Epithelial cell of prostate (primary cell): ENCODE measurements around the gene UAP1.

ENCODE experiments used
- DNase-seq: peaks from one replicate; pipeline ENCODE4 v3.0.0-alpha.2; 2011; ENCODE audit warnings: low read depth, low spot score
- H3K27ac ChIP-seq: fragments of 450-650 bp; 2 replicates; pipeline ENCODE4 v1.5.1; 2017; ENCODE audit warnings: mild to moderate bottlenecking

UAP1 gene

DNA sequence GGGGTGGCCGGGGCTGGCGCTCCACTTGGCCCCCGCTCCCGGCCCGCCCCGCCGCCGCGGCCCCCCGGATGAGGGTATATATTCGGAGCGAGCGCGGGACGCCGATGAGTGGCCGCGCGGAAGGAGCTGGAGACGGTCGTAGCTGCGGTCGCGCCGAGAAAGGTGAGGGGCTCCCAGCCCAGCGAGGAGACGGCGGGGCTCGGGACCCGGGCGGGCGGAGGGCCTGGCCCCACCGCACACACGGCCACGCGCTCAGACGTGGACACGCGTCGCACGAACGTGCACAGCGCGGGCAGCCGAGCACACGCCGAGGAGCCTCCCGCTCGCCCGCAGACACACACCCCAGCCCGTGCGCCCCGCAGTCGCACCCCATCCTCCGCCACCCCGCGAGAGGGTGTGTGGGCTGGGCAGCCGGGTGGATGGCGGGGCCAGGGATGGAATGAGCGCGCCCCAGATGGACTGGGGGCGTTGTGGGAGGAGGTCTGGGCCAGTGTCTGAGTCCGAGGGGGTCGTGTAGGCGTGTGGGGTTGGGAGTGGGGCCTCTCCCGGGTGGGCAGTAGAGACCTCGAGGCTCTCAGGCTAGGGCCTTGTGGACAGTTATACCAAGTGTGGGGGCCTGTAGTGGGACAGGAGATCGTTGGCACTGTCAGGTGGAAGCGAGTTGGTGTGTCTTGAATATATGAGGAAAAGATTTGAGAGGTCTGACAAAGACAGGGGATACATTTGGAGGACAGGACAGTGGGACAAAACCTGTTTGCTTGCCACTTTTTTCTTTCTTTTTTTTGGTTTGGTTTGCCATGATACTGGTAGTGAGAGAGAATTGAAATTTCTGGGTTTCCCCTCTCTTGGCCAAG, at the start of gene UAP1:
Gene UAP1 (plus strand): TSS at position 107 of the 854 bp plus-strand sequence. CDS start 4,347 bp downstream, outside the sequence.
- H3K27ac ChIP-seq = peak within 1 kb of the TSS; percentile 91
- DNase-seq = no peak

DNA sequence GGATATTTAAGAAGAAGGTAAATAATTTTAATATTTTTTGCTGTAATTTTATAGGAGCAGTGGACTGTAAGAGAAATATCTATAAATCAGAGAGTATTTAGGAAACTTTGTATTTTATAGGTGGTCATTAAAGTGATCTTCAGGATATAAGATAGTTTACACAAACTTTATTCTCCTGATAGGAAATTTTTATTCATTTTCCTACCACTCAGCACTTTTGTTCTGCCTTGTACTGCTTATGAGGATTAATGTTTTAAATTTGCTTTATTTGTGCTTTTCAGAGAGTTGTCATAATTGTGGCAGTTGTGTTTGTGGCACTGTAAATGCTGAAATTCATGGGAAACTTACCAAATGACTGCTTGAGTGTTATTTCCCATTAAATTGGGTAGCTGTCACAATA, 34.2 kb upstream of the UAP1 start:
- DNase-seq = no peak
- H3K27ac ChIP-seq = no peak overlapping the region

DNA sequence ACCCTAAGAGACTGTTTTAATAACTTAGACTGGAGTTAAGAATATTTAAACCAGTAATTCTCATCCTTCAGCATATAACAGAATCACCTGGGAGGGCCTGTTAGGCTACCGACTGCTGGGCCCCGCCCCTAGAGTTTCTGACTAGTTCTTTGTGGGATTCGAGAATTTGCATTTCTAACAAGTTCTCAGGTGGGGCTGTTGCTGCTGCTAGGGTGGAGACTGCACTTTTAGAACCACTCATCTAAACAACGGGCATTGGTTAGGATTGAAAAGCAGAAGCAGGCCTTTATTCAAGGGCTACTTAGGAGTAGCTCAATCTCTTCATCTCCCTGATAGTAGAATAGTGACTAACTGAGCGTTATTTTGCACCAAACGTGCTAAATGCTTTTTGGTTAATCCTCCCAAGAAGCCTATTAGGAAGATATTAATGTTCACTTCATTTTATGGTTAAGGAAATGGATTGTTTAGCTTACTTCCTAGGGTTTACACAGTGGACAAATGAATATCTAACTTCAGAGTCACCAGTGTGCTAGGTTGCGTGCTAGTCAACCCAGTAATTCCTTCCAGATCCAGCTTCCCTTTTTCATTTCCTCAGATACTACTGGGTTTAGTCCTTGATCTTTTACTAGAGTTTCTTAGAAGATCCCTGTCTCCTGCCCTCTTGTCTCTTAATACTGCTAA, 31.1 kb upstream of the UAP1 start:
- DNase-seq = no peak

DNA sequence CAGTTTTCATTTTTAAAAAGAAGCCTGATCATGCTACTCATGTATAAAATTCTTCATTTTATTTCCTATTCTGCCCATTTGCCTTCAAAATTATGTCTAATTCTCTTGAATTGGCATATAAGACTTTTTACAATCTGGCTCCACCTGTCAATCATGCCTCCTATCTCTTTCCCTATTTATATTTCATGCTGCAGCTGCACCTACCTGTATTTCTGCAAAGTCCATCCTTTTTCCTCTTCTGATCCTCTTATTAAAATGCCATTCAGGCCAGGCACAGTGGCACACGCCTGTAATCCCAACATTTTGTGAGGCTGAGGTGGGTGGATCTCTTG, 30.6 kb upstream of the UAP1 start:
- peak overlapping the region; percentile 5 for H3K27ac ChIP-seq
- DNase-seq = no peak

More for the DNA sequence above, 31.1 kb upstream of the UAP1 start:
- peak overlapping the region; percentile 5 for H3K27ac ChIP-seq

DNA sequence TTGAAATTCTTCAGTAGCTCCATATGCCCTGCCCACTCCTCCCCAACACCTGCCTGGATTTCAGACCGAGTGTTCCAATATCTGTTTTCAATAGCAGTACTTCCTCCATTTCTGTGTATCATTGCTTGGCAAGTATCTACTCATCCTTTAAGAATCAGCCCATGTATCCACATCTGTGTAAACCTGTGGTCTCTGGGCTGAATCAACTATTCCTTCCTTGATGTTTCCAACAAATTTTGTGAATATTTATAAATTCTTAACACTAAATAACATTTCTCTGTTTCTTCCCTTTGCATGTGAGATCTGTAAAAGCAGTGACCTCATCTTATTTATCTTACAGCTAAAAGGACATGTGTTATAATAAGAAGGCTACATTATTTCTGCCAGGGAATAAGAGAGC, 26.0 kb upstream of the UAP1 start:
- peak overlapping the region; percentile 12 for H3K27ac ChIP-seq
- no peak for DNase-seq

DNA sequence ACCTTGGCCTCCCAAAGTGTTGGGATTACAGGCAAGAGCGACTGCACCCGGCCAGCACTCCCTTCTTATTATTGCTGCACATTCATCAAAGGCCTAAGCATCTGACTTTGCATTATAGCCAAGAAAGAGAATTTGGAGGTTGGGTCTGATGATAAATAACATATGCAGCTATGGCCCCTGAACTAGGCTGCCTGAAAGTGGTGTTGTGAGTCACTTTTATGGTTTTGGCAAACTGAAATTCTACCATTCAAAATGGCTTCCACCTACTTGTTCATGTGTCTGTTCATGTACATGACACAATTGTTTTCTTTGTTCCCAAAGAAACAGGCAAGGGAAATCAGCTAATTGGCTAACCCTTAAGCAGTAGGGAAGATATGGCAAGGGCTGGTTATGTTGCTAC, 25.0 kb upstream of the UAP1 start:
- peak overlapping the region; percentile 100 for H3K27ac ChIP-seq
- peak; percentile 26 for DNase-seq

DNA sequence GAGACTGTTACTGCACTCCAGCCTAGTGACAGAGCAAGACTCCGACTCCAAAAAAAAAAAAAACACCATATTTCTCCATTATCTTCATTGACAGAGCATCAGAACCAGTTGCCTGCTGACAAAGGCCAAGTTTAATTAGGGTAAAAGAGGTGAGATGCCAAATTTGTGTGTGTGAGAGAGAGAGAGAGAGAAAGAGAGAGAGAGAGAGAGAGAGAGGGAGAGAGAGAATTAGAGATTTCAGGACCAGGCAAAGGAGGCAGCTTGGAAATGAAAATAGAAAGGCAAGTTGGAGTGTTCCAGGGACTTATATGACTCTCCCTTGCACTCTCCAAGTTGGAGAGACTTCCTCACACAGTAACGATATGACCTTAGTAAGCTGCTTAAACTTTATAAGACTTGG, 24.3 kb upstream of the UAP1 start:
- no peak for DNase-seq
- peak overlapping the region; percentile 100 for H3K27ac ChIP-seq

DNA sequence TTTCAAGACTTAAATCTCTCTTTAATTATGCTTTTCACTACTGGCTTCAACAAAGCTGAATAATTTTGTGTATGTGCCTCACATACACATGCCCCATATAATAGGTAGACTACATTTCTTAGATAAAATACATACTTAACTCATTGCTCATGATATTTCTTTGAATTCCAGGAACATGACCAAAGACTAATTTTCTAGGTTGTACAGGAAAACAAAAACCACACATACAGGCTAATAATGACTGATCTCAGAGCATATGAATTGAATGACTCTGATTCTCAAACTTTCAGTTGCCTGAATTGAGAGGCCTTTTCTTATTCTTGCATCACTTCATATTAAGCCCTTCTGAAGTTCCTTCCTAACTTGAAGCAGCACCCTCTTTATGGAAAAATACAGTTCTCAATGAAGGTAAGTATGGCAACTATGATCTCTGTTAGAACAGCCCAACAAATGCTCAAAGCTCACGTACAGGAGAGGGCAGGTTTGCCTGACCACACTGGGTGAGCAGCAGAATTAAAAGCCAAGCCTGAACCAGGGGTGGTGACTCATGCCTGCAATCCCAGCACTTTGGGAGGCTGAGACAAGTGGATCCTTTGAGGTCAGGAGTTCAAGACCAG, 22.6 kb upstream of the UAP1 start:
- H3K27ac ChIP-seq = peak overlapping the region; percentile 100
- peak; percentile 66 for DNase-seq

DNA sequence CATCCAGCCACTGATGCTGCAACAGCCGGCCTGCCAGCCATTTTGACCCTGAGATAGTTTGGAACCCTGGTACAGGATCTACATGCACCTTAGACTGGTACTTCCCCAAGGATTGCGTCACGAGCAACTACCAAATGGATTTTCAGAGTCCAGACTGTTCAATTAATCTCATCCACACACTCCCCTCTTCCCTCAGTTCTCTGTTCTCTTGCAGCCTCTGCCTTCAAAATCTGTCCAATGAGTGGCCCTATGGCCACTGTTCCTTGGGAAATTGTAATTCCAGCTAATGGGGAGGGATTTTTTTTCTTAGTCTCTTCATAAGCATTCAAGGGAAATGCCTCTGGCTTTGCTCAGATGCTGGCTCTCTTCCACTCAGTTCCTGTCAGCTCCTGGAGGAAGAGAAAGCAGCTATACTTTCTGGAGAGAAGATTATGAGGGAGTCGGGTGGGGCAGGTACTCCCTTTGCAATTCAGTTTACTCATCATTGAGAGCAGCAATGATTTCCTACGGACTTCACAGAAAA, 19.8 kb upstream of the UAP1 start:
- H3K27ac ChIP-seq = peak overlapping the region; percentile 100

DNA sequence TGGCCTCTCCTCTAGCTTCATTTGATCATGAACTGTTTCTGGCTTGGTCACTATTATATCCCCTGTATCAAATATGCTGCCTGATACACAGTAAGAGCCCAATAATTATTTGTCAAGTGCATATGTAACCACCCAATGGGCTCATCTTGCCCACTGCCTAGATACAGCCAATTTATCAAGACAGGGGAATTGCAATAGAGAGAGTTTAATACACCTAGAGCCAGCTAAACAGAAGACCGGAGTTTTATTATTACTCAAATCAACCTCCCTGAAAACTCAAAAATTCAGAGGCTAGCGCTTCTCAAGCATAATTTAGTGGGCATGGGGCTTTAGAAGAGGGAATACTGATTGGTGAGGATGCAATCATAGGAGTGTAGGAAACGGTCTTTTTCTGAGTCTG, 18.3 kb upstream of the UAP1 start:
- no peak for DNase-seq
- peak overlapping the region; percentile 100 for H3K27ac ChIP-seq

More for the DNA sequence above, 19.8 kb upstream of the UAP1 start:
- peak; percentile 69 for DNase-seq

DNA sequence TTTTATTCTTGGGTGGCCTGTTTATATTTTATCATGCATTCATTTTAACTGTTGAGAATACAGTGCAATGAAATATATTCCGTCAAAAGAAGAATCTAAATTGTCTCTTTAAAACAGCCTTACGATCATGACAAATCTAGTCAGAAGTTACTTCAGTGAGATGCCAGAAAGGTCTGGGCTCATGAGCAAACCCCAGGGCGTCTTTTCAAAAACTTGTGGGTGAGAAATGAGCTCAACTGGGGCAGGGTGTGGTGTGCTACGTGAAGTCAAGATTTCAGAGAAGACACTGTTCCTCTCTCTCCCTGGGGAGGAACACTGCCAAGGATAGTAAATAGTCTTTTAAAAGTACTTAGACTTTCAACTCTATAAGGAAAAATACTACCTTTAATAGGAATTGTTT, 13.4 kb upstream of the UAP1 start:
- DNase-seq = peak; percentile 45
- H3K27ac ChIP-seq = peak overlapping the region; percentile 81

DNA sequence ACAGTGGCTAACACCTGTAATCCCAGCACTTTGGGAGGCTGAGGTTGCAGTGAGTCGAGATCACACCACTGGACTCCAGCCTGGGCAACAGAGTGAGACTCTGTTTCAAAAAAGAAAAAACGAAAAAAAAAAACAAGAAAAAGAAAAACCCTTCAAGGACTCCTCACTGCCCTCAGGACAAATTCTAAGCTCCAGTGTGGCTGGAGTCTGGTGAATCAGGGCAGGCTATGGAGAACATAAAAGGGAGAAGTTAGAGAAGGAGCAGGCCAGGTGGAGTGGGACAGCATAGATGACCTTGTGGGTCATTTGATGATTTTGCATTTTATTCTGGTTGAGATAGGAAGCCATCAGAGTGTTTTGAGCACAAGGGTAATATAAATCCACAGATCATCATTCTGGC, 12.5 kb upstream of the UAP1 start:
- H3K27ac ChIP-seq = peak overlapping the region; percentile 81
- DNase-seq = no peak

DNA sequence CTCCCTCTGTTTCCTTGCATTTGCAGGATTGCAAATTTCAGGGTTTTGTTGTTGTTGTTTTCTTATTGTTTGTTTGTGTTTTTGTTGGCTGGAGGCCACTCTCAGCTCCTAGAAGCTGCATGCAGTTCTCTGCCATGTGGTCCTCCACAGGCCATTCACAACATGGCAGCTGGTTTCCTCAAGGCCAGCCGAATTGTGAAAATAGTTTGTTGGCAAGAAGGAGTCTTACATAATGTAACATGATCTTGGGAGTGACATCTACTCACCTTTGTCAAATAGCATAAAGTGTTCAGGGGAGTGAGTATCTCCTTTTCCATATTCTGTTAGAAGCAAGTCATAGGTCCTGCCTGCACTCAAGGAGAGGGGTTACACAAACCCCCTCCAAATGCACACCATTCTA, 10.6 kb upstream of the UAP1 start:
- DNase-seq = no peak
- H3K27ac ChIP-seq = no peak overlapping the region

DNA sequence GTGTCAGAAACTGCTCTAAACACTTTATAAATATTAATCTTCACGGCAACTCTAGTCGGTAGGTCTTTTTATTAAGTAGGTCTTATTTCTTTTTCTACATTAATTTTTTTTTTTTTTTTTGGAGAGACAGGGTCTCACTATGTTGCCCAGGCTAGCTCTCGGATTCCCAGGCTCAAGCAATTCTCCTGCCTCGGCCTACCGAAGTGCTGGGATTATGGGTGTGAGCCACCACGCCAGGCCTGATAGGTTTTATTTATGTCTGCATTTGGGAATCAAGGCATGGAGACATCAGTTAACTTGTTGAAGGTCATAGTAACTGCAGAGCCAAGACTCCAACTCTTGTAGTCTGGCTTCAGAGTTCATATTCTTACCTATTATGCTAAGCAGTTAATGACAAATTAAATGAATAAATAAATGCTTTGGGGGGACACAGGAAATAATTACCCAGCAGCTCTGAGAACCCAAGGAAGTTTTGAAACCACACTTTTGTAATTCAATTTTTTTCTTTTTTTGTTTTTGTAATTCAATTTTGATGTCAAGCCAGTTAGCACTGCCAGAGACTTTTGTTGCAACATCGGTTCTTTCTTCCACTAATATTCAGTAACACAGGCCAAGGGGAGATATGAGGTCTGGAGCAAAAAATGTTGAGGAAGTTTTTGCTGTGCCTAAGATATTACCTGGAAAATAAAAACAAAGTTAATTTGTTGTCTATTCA, 9.4 kb upstream of the UAP1 start:
- DNase-seq = no peak
- H3K27ac ChIP-seq = peak overlapping the region; percentile 26

DNA sequence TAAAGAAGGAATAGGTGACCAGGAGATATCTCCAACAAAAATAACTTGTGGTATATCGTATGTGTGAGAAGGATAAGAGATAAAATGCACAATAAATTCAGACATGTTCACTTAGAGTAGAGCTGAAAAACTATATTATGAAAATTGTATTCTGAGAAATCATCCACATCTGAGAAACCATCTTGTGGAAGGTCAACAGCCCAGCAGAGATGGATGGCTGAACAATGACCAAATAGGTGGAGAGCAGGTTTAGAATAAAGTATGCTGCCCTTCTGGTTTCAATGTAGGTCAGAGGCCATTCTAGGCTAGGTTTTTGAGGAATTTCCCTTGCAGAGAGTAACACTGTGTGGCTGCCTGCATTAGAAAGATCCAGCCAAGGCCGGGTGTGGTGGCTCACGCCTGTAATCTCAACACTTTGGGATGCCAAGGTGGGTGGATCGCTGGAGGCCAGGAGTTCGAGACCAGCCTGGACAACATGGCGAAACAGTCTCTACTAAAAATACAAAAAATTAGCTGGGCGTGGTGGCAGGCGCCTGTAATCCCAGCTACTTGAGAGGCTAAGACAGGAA, 8.8 kb upstream of the UAP1 start:
- H3K27ac ChIP-seq = peak overlapping the region; percentile 26
- DNase-seq = no peak

DNA sequence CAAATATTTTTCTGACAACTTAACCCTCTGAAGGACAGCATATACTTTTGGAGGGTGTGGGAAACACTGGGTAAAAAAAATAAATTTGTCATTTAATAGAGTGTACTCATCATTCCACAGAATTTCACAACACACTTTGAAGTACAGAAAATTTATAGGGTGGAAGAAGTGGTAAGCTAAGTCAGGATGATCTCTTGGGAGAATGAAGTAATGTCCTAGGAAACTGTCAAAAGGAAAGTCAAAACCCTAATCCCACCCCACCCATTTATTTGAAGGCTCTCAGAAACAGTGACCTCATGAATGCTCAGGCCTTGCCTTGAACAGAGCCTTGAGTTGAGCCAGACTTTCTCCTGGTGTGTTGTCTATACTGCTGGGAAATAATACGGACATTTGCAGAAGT, 7.3 kb upstream of the UAP1 start:
- H3K27ac ChIP-seq = no peak overlapping the region
- no peak for DNase-seq

DNA sequence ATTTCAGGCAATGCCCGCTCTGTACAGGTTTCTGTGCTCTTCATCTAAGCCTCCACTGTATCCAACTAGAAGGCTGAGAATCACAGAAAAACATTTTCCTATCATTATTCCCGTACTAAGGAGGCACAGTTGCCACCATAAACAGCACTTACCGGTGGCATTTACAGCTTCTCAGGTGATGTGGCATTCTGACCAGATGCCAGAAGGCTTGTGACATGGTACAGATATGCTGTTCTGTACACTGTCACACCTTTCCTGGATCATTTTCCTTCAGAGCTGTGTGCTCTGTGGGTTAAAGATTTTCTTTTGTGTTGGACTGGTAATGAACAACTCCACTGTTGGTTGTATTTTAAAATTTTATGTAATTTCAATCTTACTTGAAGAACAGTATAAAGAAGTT, 4.0 kb upstream of the UAP1 start:
- H3K27ac ChIP-seq = no peak overlapping the region
- no peak for DNase-seq

DNA sequence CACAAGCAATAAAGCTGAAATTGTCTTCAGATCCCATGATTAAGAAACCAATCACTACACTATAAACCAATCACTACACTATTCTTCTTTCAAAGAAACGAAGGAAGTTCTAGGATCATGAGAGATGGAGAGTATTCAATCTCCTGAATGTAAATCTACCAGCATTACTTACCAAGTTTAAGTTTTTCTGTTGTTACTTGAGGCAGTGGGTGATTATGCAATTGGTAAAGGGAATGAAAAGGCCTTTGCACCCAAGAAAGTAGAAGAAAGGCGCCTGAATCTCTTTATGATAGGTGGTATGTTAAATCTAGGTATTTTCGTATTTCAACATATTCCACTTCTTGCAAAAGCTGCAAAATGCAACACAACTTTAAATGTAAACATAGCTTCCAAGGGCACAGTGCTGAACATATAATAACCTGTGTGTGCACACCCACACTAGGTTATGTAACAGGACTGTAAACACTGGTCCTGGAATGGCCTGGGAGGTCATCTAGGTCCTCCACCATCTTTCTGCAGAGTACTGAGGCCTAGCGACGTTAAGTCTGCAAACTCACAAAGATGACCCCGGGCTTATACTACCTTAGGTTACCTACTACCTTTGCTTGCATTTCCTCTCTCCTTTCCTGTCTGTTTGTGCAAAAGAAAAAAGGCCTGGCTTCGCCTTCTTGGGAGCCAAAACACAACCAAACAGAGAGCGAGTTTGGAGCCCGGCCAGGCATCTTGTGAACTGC, 1.1 kb upstream of the UAP1 start:
- H3K27ac ChIP-seq = peak overlapping the region; percentile 91
- no peak for DNase-seq

DNA sequence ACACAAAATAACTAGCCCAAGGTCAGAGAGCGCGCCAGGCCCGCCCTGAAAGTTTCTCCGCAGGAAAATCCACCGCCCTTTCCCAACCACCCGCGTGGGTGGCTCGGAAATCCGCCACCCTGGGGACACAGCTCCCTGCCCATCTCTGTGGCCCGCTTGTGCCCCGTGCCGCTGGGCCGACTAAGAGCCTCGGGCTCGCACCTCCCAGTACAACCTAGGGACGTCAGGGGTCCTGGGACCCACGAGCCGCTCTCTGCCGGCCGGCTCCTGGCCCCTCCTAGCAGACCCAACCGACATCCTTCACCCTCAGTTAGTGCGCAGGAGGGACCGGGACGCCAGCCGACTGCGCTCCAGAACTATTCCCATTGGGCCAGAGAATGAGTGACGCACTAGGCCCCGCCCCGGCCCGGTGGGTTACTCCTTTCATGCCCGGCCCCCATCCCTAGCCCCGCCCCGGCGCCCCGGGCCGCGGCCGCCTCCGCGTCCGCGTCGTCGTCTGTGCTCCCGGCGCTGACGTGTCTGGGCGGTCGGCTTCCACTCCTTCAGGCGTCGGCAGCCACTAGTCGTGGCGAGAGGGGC, 396 bp upstream of the UAP1 start:
- DNase-seq = peak; percentile 73
- peak overlapping the region; percentile 91 for H3K27ac ChIP-seq
